HPDE6-E6E7 (cell line): ENCODE data around the gene CD300A.

ENCODE experiments used
- DNase-seq: peaks from one replicate; pipeline ENCODE4 v3.0.0; 2011; ENCODE audit warnings: missing footprints; ENCODE audit errors: extremely low spot score

CD300A gene

GRCh38 chr17:74439691-74440567 is 26.5 kb upstream of the CD300A start:
- DNase-seq = no peak

GRCh38 chr17:74441537-74441936 is 24.9 kb upstream of the CD300A start:
- no peak for DNase-seq

GRCh38 chr17:74442291-74442669 is 24.2 kb upstream of the CD300A start:
- DNase-seq = no peak

GRCh38 chr17:74442670-74443515 is 23.5 kb upstream of the CD300A start:
- DNase-seq = no peak

- DNase-seq = no peak
These were observed 22.7 kb upstream of the CD300A start for GRCh38 chr17:74443516-74444296.

GRCh38 chr17:74444406-74444805 is 22.0 kb upstream of the CD300A start:
- no peak for DNase-seq

- no peak for DNase-seq
These were observed 21.3 kb upstream of the CD300A start for GRCh38 chr17:74445158-74445557.

GRCh38 chr17:74446551-74447500 is 19.6 kb upstream of the CD300A start:
- no peak for DNase-seq

GRCh38 chr17:74447628-74448159 is 18.7 kb upstream of the CD300A start:
- DNase-seq = no peak

- DNase-seq = no peak
These were observed 17.7 kb upstream of the CD300A start for GRCh38 chr17:74448756-74449155.

GRCh38 chr17:74449306-74449705 is 17.1 kb upstream of the CD300A start:
- DNase-seq = no peak

- DNase-seq = no peak
These were observed 16.7 kb upstream of the CD300A start for GRCh38 chr17:74449773-74450172.

GRCh38 chr17:74450231-74450630 is 16.2 kb upstream of the CD300A start:
- DNase-seq = no peak

- no peak for DNase-seq
These were observed 15.5 kb upstream of the CD300A start for GRCh38 chr17:74450925-74451403.

- no peak for DNase-seq
These were observed 14.9 kb upstream of the CD300A start for GRCh38 chr17:74451557-74451956.

- DNase-seq = no peak
These were observed 14.2 kb upstream of the CD300A start for GRCh38 chr17:74452033-74452840.

GRCh38 chr17:74452841-74453661 is 13.4 kb upstream of the CD300A start:
- DNase-seq = no peak

- peak; percentile 89 for DNase-seq
These were observed 12.7 kb upstream of the CD300A start for GRCh38 chr17:74453665-74454196.
